Measurements from ENCODE around the gene SUPV3L1.
"Not testable (repeated sequence)": the region's sequence is repeated elsewhere in the genome, so short reads cannot be mapped to it uniquely, and the experiment has no call there.

Gene SUPV3L1

GRCh38 chr10:69179743-69180524 lies at the start of gene SUPV3L1:
SUPV3L1 (plus strand) TSS chr10:69180234; CDS start chr10:69180292, 58 bp downstream.
- peak; percentile 90 for DNase-seq

DNA sequence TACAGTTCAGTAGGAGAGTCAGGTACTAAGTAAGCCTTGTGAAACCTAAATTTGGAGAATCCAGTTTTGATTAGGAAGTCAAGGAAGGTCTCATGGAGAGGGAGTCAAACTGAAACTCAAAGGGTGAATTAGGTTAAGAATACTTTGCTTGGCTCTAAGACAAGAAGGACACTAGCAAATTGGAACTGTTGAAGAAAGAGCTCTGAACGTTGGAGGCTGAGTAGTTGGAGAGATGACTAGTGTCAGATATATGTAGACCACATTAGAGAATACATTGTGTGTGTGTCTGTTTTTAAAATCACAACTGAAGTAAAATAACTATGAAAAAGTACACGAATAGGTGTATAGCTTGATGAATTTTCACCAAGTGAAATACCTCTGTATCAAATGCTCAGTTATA lies 49.8 kb upstream of the SUPV3L1 start:
- DNase-seq = no peak

DNA sequence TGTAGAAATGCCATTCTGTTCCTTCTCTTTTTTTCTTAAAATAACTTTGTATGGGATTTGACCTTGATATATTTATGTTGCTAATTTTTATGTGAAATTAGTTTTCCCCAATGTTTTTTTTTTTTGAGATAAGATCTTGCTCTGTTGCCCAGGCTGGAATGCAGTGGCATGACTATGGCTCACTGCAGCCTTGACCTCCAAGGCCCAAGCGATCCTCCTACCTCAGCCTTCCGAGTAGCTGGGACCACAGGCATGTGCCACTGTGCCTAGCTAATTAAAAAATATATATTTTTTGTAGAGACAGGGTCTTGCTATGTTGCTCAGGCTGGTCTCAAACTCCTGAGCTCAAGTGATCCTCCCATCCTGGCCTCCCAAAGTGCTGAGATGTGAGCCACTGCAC lies 40.1 kb upstream of the SUPV3L1 start:
- DNase-seq = no peak

- no peak for DNase-seq
Measured at GRCh38 chr10:69141304-69141703, 38.7 kb upstream of the SUPV3L1 start.

DNA sequence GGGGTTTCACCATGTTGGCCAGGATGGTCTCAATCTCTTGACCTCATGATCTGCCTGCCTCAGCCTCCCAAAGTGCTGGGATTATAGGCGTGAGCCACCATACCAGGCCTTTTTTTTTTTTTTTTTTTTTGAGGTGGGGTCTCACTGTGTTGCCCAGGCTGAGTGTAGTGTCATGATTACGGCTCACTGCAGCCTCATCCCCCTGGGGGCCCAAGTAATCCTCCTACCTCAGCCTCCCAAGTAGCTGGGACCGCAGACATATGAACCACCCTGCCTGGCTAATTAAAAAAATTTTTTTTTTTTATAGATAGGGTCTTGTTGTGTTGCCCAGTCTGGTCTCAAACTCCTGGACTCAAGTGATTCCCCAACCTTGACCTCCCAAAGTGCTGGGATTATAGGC lies 38.0 kb upstream of the SUPV3L1 start:
- DNase-seq = not testable (repeated sequence)

DNA sequence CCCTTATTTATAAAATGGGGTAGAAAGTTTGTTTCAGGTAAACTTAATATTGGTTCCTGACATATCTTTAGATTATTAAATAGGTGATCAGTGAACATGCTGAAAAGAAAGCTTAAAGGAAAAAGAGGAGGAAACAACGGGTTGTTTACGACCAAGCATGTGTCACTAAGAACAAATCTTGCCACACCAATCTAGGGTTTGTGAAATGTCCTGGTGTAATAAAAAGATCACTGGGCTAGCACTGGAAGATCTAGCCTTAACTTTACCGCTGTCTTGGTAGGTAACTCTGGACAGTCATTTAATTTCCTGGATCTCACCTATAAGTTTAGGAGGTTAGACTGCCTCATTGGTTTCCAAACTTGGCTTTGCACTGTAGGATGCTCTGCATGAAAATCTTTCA lies 37.1 kb upstream of the SUPV3L1 start:
- no peak for DNase-seq

GRCh38 chr10:69145329-69145728 lies 34.7 kb upstream of the SUPV3L1 start:
- DNase-seq = no peak

DNA sequence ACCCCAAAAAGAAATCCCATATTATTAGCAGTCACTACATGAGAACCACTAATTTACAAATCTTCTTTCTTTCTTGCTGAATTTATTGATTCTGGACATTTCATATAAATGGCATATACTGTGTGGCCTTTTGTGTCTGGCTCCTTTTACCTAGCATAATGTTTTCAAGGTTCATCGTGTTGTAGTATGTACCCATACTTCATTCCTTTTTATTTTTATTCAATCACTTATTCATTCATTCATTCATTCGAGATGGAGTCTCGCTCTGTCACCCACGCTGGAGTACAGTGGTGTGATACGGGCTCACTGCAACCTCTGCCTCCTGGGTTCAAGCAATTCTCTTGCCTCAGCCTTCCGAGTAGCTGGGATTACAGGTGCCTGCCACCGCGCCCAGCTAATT lies 34.2 kb upstream of the SUPV3L1 start:
- no peak for DNase-seq

DNA sequence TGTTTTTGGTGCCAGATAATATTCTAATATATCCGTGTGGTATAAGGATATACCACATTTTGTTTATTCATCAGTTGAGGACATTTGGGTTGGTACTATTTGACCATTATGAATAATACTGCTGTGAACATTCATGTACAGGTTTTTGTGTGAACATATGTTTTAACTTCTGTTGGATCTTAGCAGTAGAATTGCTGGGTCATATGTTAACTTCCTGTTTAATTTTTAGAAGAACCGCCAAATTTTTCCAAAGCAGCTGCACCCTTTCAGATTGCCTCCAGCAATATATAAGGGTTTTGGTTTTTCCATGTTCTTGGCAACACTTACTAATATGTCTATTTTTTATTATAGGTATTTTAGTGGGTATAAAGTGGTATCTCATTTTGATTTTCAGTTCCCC lies 33.3 kb upstream of the SUPV3L1 start:
- no peak for DNase-seq

GRCh38 chr10:69151984-69152383 lies 28.1 kb upstream of the SUPV3L1 start:
- DNase-seq = peak; percentile 30

GRCh38 chr10:69153227-69153626 lies 26.8 kb upstream of the SUPV3L1 start:
- no peak for DNase-seq

DNA sequence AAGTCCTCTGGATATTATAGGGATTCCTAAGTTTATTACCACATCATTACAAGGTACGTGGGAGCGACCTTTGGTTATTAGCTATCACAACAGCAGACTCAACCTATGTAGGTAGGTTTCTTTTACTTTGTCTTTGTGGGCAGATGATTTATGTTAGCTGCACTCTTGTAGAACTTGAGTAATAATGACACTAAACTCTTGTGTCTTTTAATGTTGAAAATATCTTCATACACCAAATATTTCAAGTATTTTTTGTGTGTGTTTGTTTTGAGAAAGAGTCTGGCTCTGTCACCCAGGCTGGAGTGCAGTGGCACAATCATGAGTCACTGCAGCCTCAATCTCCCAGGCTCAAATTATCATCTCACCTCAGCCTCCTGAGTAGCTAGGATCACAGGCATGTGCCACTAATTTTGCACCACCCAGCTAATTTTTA lies 19.2 kb upstream of the SUPV3L1 start:
- DNase-seq = no peak

- no peak for DNase-seq
Measured at GRCh38 chr10:69168493-69168892, 11.5 kb upstream of the SUPV3L1 start.

DNA sequence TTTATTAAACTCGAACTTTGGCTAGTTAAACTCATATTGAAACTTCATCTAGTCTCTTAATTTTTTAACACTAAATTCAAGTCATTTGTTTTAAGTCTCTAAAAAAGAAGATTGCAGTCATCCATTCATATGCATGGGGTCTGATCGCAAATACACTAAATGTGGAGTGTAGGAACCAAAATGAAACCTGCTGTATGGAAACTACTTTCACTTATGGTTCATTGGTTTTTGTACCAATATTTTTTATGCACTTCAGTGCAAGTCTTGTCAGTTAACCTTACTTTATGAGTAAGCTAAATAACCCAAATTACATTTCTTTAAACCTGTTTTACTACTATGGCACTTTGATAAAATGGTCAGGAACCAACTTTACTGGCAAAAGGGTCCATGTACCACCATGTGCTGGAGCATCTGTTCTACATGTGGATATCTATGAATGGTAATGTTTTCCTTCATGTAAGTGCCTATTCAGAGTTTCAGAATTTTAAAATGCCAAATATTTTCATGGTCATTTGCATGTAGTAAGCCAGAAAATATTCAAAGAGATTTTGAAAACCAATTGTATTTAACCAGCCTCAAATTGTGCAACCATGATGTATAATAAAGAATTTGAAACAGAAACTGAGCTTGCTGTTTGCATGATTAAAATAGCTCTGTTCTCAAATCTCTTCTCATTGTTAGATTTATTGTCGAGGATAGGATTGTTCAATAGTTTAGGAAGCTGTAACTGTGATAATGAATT lies 7.6 kb upstream of the SUPV3L1 start:
- no peak for DNase-seq

DNA sequence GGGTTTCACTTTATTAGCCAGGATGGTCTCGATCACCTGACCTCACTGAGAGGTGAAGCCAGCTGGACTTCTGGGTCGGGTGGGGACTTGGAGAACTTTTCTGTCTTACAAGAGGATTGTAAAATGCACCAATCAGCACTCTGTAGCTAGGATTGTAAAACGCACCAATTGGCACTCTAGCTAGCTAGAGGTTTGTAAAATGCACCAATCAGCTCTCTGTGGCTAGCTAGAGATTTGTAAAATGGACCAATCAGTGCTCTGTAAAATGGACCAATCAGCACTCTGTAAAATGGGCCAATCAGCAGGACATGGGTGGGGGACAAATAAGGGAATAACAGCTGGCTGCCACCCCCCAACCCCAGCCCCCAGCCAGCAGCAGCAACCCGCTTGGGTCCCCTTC lies 4.7 kb upstream of the SUPV3L1 start:
- not testable (repeated sequence) for DNase-seq

GRCh38 chr10:69176823-69177222 lies 3.2 kb upstream of the SUPV3L1 start:
- no peak for DNase-seq

- peak; percentile 28 for DNase-seq
Measured at GRCh38 chr10:69179089-69179742, 818 bp upstream of the SUPV3L1 start.

DNA sequence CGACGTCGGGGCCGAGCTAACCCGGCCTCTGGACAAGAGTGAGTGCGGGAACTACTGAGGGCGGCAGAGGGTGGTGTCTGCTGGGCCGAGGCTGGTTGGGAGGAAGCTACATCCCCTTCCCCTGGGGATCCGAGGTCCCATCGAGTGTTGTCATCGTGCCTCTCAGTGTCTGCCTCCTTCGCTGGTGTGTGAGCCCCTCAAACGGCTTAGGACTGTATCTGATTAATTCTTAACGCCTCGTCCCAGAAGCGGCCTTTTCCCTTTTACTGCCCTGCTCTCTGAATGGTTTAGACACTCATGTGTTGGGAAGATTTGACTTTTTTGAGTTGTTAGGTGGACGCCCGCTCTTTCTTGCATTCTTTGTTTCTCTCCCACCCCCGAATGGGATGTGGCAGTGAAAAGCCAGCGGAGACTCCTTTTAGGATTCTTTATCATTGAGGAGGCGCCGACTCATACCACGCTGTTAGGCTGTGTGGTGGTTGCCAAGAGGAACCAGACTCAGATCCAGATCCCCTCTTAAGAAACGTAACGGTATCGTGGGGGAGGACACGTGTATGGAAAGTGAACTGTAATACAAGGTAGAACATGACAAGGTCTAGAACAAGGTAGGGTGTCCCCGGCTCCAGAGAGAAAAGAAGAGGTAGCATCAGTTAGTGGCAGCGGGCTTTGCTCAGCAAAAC lies 631 bp downstream of the SUPV3L1 start:
- DNase-seq = peak; percentile 39

GRCh38 chr10:69181433-69181832 lies 1.4 kb downstream of the SUPV3L1 start:
- DNase-seq = no peak

DNA sequence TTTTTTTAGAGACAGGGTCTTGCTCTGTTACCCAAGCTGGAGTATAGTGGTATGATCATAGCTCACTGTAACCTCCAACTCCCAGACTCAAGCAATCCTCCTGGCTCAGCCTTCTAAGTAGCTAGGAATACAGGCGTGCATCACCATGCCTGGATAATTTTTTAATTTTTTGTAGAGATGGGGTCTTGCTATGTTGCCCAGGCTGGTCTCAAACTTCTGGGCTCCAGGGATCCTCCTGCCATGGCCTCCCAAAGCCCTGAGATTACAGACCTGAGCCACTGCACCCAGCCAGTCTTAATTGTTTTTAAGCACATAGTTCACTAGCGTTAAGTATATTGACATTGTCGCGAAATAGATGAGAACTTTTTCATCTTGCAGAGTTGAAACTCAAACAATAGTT lies 2.0 kb downstream of the SUPV3L1 start:
- DNase-seq = no peak

DNA sequence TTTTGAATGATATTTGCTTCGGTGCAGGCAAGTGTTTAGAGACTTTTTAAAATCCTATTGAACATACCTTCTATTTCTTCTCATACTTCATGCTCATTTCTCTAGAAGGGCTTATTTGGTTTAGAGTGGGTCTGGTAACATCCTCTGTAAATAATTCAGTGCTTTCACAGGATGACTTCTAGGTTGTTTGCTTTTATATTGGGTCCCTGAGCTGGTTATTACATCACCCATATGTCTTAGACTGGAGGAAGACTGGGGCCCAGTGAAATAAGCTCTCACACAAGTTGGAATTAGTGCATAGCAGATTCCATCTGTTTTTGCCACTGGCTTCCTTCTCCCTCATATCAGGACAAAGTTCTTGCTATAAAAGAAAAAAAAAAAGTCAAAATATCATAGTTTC lies 6.5 kb downstream of the SUPV3L1 start:
- DNase-seq = no peak

GRCh38 chr10:69201045-69201444 lies 21.0 kb downstream of the SUPV3L1 start:
- DNase-seq = no peak

DNA sequence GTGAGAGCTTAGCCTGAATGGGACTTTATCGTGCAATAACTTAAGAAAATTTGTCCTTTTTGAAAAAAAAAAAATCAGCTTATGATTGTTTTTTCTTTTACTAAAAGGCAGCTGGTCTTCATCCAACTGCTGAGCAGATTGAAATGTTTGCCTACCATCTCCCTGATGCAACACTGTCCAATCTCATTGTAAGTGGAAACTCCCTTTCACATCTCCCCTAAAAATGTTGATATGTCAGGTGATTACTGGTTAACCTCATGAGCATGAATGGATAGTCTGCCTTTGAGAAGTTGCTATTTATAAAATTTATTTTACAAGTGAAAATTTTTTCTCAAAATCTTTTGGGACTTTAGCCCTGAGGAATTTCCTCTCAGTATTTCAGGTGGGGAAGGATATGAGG lies 22.3 kb downstream of the SUPV3L1 start:
- DNase-seq = no peak

Measured in activated CD4-positive, alpha-beta T cell treated with anti-CD3 and anti-CD28 coated beads for 48 hours (primary cell).